GM12878 (cell line): ENCODE measurements around the gene ABHD17C. TPM values are rescaled to one million over a fixed set of nuclear protein-coding genes. Genes with fewer than 3 reads are reported as not detected.
A peak's percentile ranks its signal among the peaks of the same experiment; 100 is the strongest.

Experiments
- ATAC-seq: fragments of 200-7000 bp; cut with Tn5 transposase; 3 replicates; pipeline ENCODE4 v1.9.1; 2020; ENCODE audit warnings: mild to moderate bottlenecking, moderate library complexity
- BruUV-seq: library from RNA; stranded (reverse); fragments of 400-500 nt; replicated peaks from 2 replicates; lab custom pipeline; 2021; lab: Mats Ljungman, UMichigan
- CTCF ChIA-PET: fragments of 300-600 bp; sonication (Branson Sonifier 250); formaldehyde crosslinking; extraction: SDS; loops from one replicate; lab custom pipeline; 2021; ENCODE audit warnings: inconsistent platforms; lab: Yijun Ruan, JAX
- POLR2A ChIA-PET: fragments of 350-600 bp; formaldehyde crosslinking; extraction: SDS; loops from one replicate; lab custom pipeline; 2021; ENCODE audit warnings: inconsistent platforms; lab: Charles Lee
- RAD21 ChIA-PET: fragments of 300-600 bp; sonication (Branson Sonifier 250); formaldehyde crosslinking; loops from one replicate; lab custom pipeline; 2023; ENCODE audit warnings: antibody characterized with exemption; ENCODE audit not compliant: unreplicated experiment; lab: Charles Lee
- SMC1A ChIA-PET: fragments of 300-600 bp; sonication (Branson Sonifier 250); formaldehyde crosslinking; loops from one replicate; lab custom pipeline; 2023; ENCODE audit not compliant: unreplicated experiment, uncharacterized antibody; lab: Charles Lee
- DNase-seq: peaks from one replicate; pipeline ENCODE4 v3.0.0-alpha.2; 2011; ENCODE audit warnings: low read depth, low spot score
- FAIRE-seq: peaks from 3 replicates; lab custom pipeline; 2011; peaks lifted over from hg19 to GRCh38; lab: Jason Lieb, UNC
- H2AFZ ChIP-seq: 2 replicates; pipeline ENCODE4 v1.6.0; 2011; ENCODE audit warnings: low read depth, low read length, control low read depth; ENCODE audit not compliant: control insufficient read depth
- H3K27ac ChIP-seq: 2 replicates; pipeline ENCODE4 v1.5.1; 2011; ENCODE audit warnings: control low read depth; ENCODE audit not compliant: control insufficient read depth, insufficient read depth
- H3K27me3 ChIP-seq, 2 experiments: replicated peaks in 1 of 2; 2 replicates each; pipeline versions ENCODE4 v1.6.0 to v1.6.1; 2011; ENCODE audit warnings: low read length in 1 of 2; ENCODE audit not compliant: control insufficient read depth in 2 of 2, insufficient read depth in 2 of 2
- H3K36me3 ChIP-seq, 2 experiments: 2 replicates each; pipeline ENCODE4 v1.5.1; 2011; ENCODE audit warnings: low read length in 1 of 2; ENCODE audit not compliant: control insufficient read depth in 2 of 2, insufficient read depth in 2 of 2
- H3K4me1 ChIP-seq: 2 replicates; pipeline ENCODE4 v1.6.1; 2011; ENCODE audit warnings: mild to moderate bottlenecking, low read length, moderate library complexity, mixed read lengths; ENCODE audit not compliant: control insufficient read depth, insufficient read depth
- H3K4me2 ChIP-seq: 2 replicates; pipeline ENCODE4 v1.6.0; 2011; ENCODE audit warnings: control low read depth; ENCODE audit not compliant: control insufficient read depth, insufficient read depth
- H3K4me3 ChIP-seq: fragments of 200-600 bp; sonication (generic); 2 replicates; pipeline ENCODE4 v1.5.1; 2016
- H3K79me2 ChIP-seq: 2 replicates; pipeline ENCODE4 v1.6.0; 2011; ENCODE audit warnings: low read length; ENCODE audit not compliant: control insufficient read depth, insufficient read depth
- H3K9ac ChIP-seq: 2 replicates; pipeline ENCODE4 v1.8.0; 2011; ENCODE audit warnings: low read length, control low read depth, mixed read lengths; ENCODE audit not compliant: control insufficient read depth, insufficient read depth
- H3K9me3 ChIP-seq: replicated peaks from 3 replicates; pipeline ENCODE4 v1.5.1; 2011; ENCODE audit warnings: mild to moderate bottlenecking, low read length; ENCODE audit not compliant: control insufficient read depth, insufficient read depth
- H4K20me1 ChIP-seq: 2 replicates; pipeline ENCODE4 v1.6.0; 2011; ENCODE audit not compliant: control insufficient read depth, insufficient read depth
- BCL3 ChIP-seq: IDR thresholded peaks from 2 replicates; pipeline ENCODE4 v1.6.1; 2011; ENCODE audit warnings: borderline replicate concordance, low read depth, mild to moderate bottlenecking, moderate library complexity, low read length; ENCODE audit not compliant: insufficient read depth, poor library complexity, severe bottlenecking
- CTCF ChIP-seq, 3 experiments: IDR thresholded peaks in 2 of 3; conservative IDR thresholded peaks in 1 of 3; 2 replicates each; pipeline ENCODE4 v1.5.1; 2011; ENCODE audit warnings: low read depth in 3 of 3, low read length in 3 of 3, mild to moderate bottlenecking in 3 of 3, control low read depth in 2 of 3, moderate library complexity in 2 of 3, inconsistent platforms in 1 of 3, mixed read lengths in 1 of 3; ENCODE audit not compliant: control insufficient read depth in 2 of 3, insufficient read depth in 1 of 3; ENCODE audit errors: extremely low read depth in 1 of 3
- RAD21 ChIP-seq: IDR thresholded peaks from 2 replicates; pipeline ENCODE4 v1.6.1; 2011; ENCODE audit warnings: mild to moderate bottlenecking, low read depth, low read length, moderate library complexity; ENCODE audit not compliant: insufficient read depth
- RCOR1 ChIP-seq: conservative IDR thresholded peaks from 2 replicates; pipeline ENCODE4 v1.6.1; 2012; ENCODE audit warnings: low read depth, low read length, improper control_type of control experiment
- SMC3 ChIP-seq: IDR thresholded peaks from 2 replicates; pipeline ENCODE4 v1.6.1; 2011; ENCODE audit warnings: low read length, improper control_type of control experiment, borderline replicate concordance
- in situ Hi-C: fragments of 300-500 bp; cut with MboI; formaldehyde crosslinking; loops from 9 replicates; pipeline ENCODE4 v1.14.3; 2018; ENCODE audit warnings: mixed read lengths
- intact Hi-C: fragments of 100-400 bp; cut with micrococcal nuclease; formaldehyde crosslinking; loops from one replicate; pipeline ENCODE4 v1.14.2; 2022; ENCODE audit not compliant: unreplicated experiment
- polyA plus RNA-seq, 11 experiments: library from polyadenylated mRNA; depleted of rRNA in 4 of 11; unstranded in 6 of 11; stranded (reverse) in 5 of 11; fragments of >200 nt; fragmentation: Nextera tagmentation in 4 of 11; fragmentation: Illumina TruSeq in 1 of 11; extraction: Ambion mirVana in 4 of 11; extraction: Trizol in 1 of 11; gene quantifications; 1 replicate in 1 of 11; 2 replicates in 10 of 11; pipeline versions ENCODE4 v1.2.1 to v1.2.3, GENCODE V29; 2011 to 2016; ENCODE audit warnings: inconsistent platforms in 2 of 11, missing spikeins in 2 of 11, low read depth in 1 of 11
- total RNA-seq, 4 experiments: library from RNA; depleted of rRNA in 3 of 4; stranded (reverse); fragments of >200 nt in 3 of 4; fragmentation: Illumina TruSeq in 1 of 4; extraction: Trizol in 1 of 4; gene quantifications; 2 replicates each; pipeline versions ENCODE4 v1.2.1 to v1.2.3, GENCODE V29; 2013 to 2021

The ABHD17C gene
- total and polyA plus RNA-seq, 10 of the 15 experiments (the other 5 are each of a cell fraction or from before 2014, with no cell fraction given): 0.92 to 11.4 (median 5.5) TPM

GRCh38 chr15:80660119-80660518, 35.0 kb upstream of the ABHD17C start:
- H3K4me1 ChIP-seq: no peaks in the 10 kb centered on the region
- BruUV-seq: no TSS peak
- H3K27me3 ChIP-seq: no peaks in the 10 kb centered on the region; a peak in 2 of 4 replicates
- DNase-seq (no peak), FAIRE-seq (no peak), ATAC-seq (no peak)
- TF ChIP-seq SMC3 (peak; percentile 12; the same call in 1 of the 2 replicates), CTCF (IDR thresholded peaks at IDR 0.05 in 2 of 3, conservative IDR thresholded peaks at IDR 0.05 in 1 of 3; ENCODE audit: control insufficient read depth in 2 of 3, extremely low read depth in 1 of 3, insufficient read depth in 1 of 3, low read depth in 3 of 3, low read length in 3 of 3) (peak; percentile 5 to 25 (median 18); a peak in 3 of 6 replicates), RCOR1 (no peak), RAD21 (peak; percentile 29), BCL3 (no peak)
- ChIA-PET RAD21 (interaction anchor here (1.2 to 1.7 kb wide), 3 partner anchors 14 to 117 kb away, joined by 3 to 9 read pairs (median 6); partner anchors contain the start of gene ABHD17C), CTCF (interaction anchor here (0.5 to 2.9 kb wide), 8 partner anchors 9 to 307 kb away, joined by 3 to 19 read pairs (median 5); partner anchors contain the start of gene ABHD17C), POLR2A (no interaction called here), SMC1A (interaction anchor here (1.0 to 3.1 kb wide), 6 partner anchors 12 to 116 kb away, joined by 3 to 13 read pairs (median 4); no protein-coding TSS in a partner anchor)
- in situ Hi-C loops: no loop called here
- no peaks in the 10 kb centered on the region for H3K36me3 ChIP-seq
- no peak overlapping the region for H3K4me3 ChIP-seq
- no peak overlapping the region for H2AFZ ChIP-seq
- intact Hi-C loops: no loop called here
- no peak overlapping the region for H3K4me2 ChIP-seq
- no peaks in the 10 kb centered on the region for H4K20me1 ChIP-seq
- no peaks in the 10 kb centered on the region for H3K79me2 ChIP-seq
- H3K9me3 ChIP-seq: no peaks in the 10 kb centered on the region
- no peak overlapping the region for H3K27ac ChIP-seq
- no peak overlapping the region for H3K9ac ChIP-seq
